OCI-LY3 (cell line): ENCODE measurements around the gene CDS2.

ENCODE experiments used
- H2AFZ ChIP-seq: fragments of 200-600, 300-600 bp; shearing (Covaris generic); 2 replicates; pipeline ENCODE4 v1.6.0; 2014; ENCODE audit warnings: antibody characterized with exemption, low read depth, low read length
- H3K27ac ChIP-seq: fragments of 200-600, 300-600 bp; sonication (generic); 2 replicates; pipeline ENCODE4 v1.5.1; 2014; ENCODE audit warnings: mild to moderate bottlenecking, low read length, moderate library complexity, mixed read lengths
- H3K27me3 ChIP-seq: fragments of 200-600, 300-600 bp; sonication (generic); 2 replicates; pipeline ENCODE4 v1.6.1; 2014; ENCODE audit warnings: low read depth, low read length, mixed read lengths
- H3K36me3 ChIP-seq: fragments of 200-600, 300-600 bp; sonication (generic); replicated peaks from 2 replicates; pipeline ENCODE3; 2014; ENCODE audit warnings: low read depth, low read length, mixed read lengths
- H3K4me1 ChIP-seq: fragments of 300-600, 200-600 bp; sonication (generic); 2 replicates; pipeline ENCODE4 v1.6.1; 2014; ENCODE audit warnings: low read length, mixed read lengths
- H3K4me2 ChIP-seq: fragments of 200-600, 300-600 bp; sonication (generic); 2 replicates; pipeline ENCODE4 v1.6.1; 2014; ENCODE audit warnings: low read length, mixed read lengths
- H3K4me3 ChIP-seq: fragments of 300-600, 200-600 bp; sonication (generic); 2 replicates; pipeline ENCODE4 v1.5.1; 2014; ENCODE audit warnings: antibody characterized with exemption, mild to moderate bottlenecking, low read length, moderate library complexity
- H3K79me2 ChIP-seq: fragments of 300-600, 200-600 bp; shearing (Covaris generic); 2 replicates; pipeline ENCODE4 v1.6.1; 2014; ENCODE audit warnings: mild to moderate bottlenecking, low read length, mixed read lengths
- H3K9ac ChIP-seq: fragments of 300-600, 200-600 bp; shearing (Covaris generic); 2 replicates; pipeline ENCODE4 v1.6.0; 2014; ENCODE audit warnings: mild to moderate bottlenecking, low read length, moderate library complexity
- H3K9me3 ChIP-seq: fragments of 200-600, 300-600 bp; shearing (Covaris generic); 2 replicates; pipeline ENCODE4 v1.6.1; 2014; ENCODE audit warnings: low read length, mixed read lengths; ENCODE audit not compliant: insufficient read depth
- H4K20me1 ChIP-seq: fragments of 200-600, 300-600 bp; sonication (generic); 2 replicates; pipeline ENCODE4 v1.6.1; 2016; ENCODE audit warnings: low read length, mixed read lengths; ENCODE audit not compliant: insufficient read depth
- CTCF ChIP-seq: fragments of 200-600, 300-600 bp; sonication (generic); IDR thresholded peaks from 2 replicates; pipeline ENCODE4 v1.5.1; 2014; ENCODE audit warnings: antibody characterized with exemption, low read length, low read depth
- EZH2phosphoT487 ChIP-seq: fragments of 200-600 bp; shearing (Covaris generic); IDR thresholded peaks from 2 replicates; pipeline ENCODE4 v1.6.1; 2018; ENCODE audit warnings: antibody characterized with exemption, mixed run types, low read depth

CDS2 gene

GRCh38 chr20:5127859-5128424 is 1.1 kb downstream of the CDS2 start:
- no peaks in the 10 kb centered on the region for H3K27me3 ChIP-seq
- H3K27ac ChIP-seq, result peak overlapping the region; percentile 83
- H3K9ac ChIP-seq, result peak overlapping the region; percentile 91
- no peaks in the 10 kb centered on the region for H3K9me3 ChIP-seq
- TF ChIP-seq CTCF (no peak), EZH2phosphoT487 (no peak)
- no peaks in the 10 kb centered on the region for H3K36me3 ChIP-seq
- H2AFZ ChIP-seq, result 0 out of 2 replicates have a peak overlapping the region, but pooled peaks have one; percentile 62
- H3K4me3 ChIP-seq, result peak overlapping the region; percentile 90
- H3K79me2 ChIP-seq, result peaks cover 57% of the 10 kb centered on the region
- H3K4me2 ChIP-seq, result peak overlapping the region; percentile 91
- H4K20me1 ChIP-seq, result 0 out of 2 replicates have a peak, but pooled peaks cover 4% of the 10 kb centered on the region
- peaks cover 32% of the 10 kb centered on the region for H3K4me1 ChIP-seq

GRCh38 chr20:5128886-5129285 is 2.1 kb downstream of the CDS2 start:
- H3K9me3 ChIP-seq, result no peaks in the 10 kb centered on the region
- H3K4me3 ChIP-seq, result peak overlapping the region; percentile 90; the same call in 1 of the 2 replicates
- peak overlapping the region; percentile 83 for H3K27ac ChIP-seq
- H2AFZ ChIP-seq, result no peak overlapping the region
- 0 out of 2 replicates have a peak, but pooled peaks cover 4% of the 10 kb centered on the region for H4K20me1 ChIP-seq
- no peak for TF ChIP-seq CTCF
- no peak for TF ChIP-seq EZH2phosphoT487
- H3K27me3 ChIP-seq, result no peaks in the 10 kb centered on the region
- no peaks in the 10 kb centered on the region for H3K36me3 ChIP-seq
- peak overlapping the region; percentile 91 for H3K9ac ChIP-seq
- H3K4me2 ChIP-seq, result peak overlapping the region; percentile 91
- H3K4me1 ChIP-seq, result peaks cover 32% of the 10 kb centered on the region
- H3K79me2 ChIP-seq, result peaks cover 67% of the 10 kb centered on the region

- Histone ChIP-seq H3K9ac (peak overlapping the region; percentile 56), H3K79me2 (peaks cover 85% of the 10 kb centered on the region), H3K27me3 (no peaks in the 10 kb centered on the region), H3K4me2 (peak overlapping the region; percentile 93), H3K36me3 (peaks cover 9% of the 10 kb centered on the region), H3K4me3 (peak overlapping the region; percentile 70), H2AFZ (no peak overlapping the region), H4K20me1 (peaks cover 16% of the 10 kb centered on the region; the same call in 1 of the 2 replicates), H3K9me3 (no peaks in the 10 kb centered on the region), H3K4me1 (peaks cover 25% of the 10 kb centered on the region), H3K27ac (peak overlapping the region; percentile 56)
- no peak for TF ChIP-seq CTCF
- no peak for TF ChIP-seq EZH2phosphoT487
These were observed 4.7 kb downstream of the CDS2 start for GRCh38 chr20:5131502-5131901.

- peaks cover 84% of the 10 kb centered on the region for H3K79me2 ChIP-seq
- H3K4me3 ChIP-seq, result no peak overlapping the region
- no peaks in the 10 kb centered on the region for H3K9me3 ChIP-seq
- no peak overlapping the region for H3K4me2 ChIP-seq
- no peak overlapping the region for H3K27ac ChIP-seq
- H4K20me1 ChIP-seq, result peaks cover 20% of the 10 kb centered on the region; the same call in 1 of the 2 replicates
- H2AFZ ChIP-seq, result no peak overlapping the region
- H3K9ac ChIP-seq, result no peak overlapping the region
- peaks cover 9% of the 10 kb centered on the region for H3K36me3 ChIP-seq
- no peaks in the 10 kb centered on the region for H3K27me3 ChIP-seq
- peaks cover 15% of the 10 kb centered on the region for H3K4me1 ChIP-seq
- TF ChIP-seq CTCF (no peak), EZH2phosphoT487 (no peak)
These were observed 7.2 kb downstream of the CDS2 start for GRCh38 chr20:5133998-5134397.
